HG03280 (cell line): ENCODE data around the gene FGD2.
A peak's percentile ranks its signal among the peaks of the same experiment; 100 is the strongest.

Experiments used
- ATAC-seq: cut with Tn5 transposase; IDR thresholded peaks from one replicate; pipeline ENCODE4 v1.9.1; 2021; ENCODE audit warnings: mild to moderate bottlenecking, moderate library complexity; ENCODE audit not compliant: unreplicated experiment

The FGD2 gene

GRCh38 chr6:36970892-36971842, 34.3 kb upstream of the FGD2 start:
- ATAC-seq, result no peak

DNA sequence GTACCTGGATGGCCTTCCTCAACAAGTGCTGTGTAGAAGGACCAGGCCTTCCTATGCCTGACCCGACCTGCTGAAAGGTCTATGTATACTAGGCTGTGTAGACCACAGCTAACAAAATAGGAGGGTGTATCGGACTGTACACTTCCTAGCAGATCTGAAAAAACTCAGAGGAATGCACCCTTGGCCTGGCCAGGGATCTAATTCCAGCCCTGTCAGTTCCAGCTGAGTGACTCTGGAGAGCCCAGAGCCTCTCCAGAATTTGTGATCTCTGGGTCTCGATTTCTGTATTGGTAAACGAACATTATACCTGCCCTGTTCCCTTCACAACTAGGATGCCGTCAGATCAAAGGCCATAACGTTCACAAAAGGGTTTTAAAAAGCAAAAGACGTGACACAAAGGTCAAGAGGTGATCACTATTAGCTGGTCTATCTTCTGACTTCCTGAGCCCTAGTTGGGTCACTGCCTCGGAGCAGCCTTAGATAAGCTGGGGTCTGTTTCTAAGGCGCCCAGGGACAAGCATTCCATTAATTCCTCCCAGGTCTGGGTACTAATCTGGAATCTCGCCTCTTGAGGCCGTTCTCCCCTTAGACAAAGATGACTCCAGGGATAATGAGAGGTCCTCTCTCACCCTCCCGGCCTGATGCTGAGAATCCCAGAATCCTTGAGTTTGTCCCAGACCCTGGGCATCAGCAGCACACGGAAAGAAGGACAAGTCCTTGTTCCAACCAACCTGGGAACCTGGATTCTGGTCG, 33.4 kb upstream of the FGD2 start:
- no peak for ATAC-seq

GRCh38 chr6:36973190-36973589, 32.3 kb upstream of the FGD2 start:
- no peak for ATAC-seq

DNA sequence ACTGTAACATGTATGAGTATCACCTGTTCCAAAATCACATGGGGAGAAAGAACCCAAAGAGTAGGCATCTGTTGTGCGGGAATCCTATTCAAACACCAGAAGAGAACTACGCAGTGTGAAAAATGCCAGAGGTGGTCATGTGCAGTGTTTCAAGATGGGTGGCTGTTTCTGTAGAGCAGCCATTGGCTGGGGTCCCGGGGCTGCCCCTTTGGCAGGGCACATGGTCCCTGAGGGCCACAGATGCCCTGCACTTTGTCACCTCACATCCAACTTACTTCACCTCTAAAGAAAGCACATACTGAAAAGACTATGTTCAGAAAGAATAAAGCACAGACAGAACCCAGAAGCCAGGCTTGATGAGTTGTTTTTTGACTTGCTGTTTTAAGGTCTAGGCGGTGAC, 31.8 kb upstream of the FGD2 start:
- ATAC-seq, result no peak

GRCh38 chr6:36975231-36976006, 30.0 kb upstream of the FGD2 start:
- ATAC-seq, result no peak

DNA sequence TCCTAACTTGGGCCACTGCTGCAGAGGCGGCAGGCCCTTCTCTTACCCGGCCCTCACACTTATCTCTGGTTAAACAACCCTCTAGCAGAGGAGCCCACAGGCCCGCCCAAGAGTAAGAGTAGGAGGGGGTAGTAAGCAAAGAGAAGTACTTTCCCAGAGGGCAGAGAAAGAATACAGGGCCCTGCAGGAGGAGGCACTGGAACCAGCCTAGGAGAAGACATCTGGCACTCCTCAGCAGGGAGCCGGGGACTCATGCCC, 29.5 kb upstream of the FGD2 start:
- ATAC-seq, result no peak

- ATAC-seq, result no peak
These were observed 28.9 kb upstream of the FGD2 start for GRCh38 chr6:36976509-36976908.

- no peak for ATAC-seq
These were observed 28.5 kb upstream of the FGD2 start for GRCh38 chr6:36976931-36977330.

- no peak for ATAC-seq
These were observed 27.9 kb upstream of the FGD2 start for GRCh38 chr6:36977470-36977941.

- ATAC-seq, result no peak
These were observed 26.8 kb upstream of the FGD2 start for GRCh38 chr6:36978421-36979346.

- no peak for ATAC-seq
These were observed 26.1 kb upstream of the FGD2 start for GRCh38 chr6:36979347-36979742.

GRCh38 chr6:36980129-36980528, 25.3 kb upstream of the FGD2 start:
- ATAC-seq, result no peak

- no peak for ATAC-seq
These were observed 24.4 kb upstream of the FGD2 start for GRCh38 chr6:36980876-36981619.

GRCh38 chr6:36983538-36983937, 21.9 kb upstream of the FGD2 start:
- ATAC-seq, result no peak

DNA sequence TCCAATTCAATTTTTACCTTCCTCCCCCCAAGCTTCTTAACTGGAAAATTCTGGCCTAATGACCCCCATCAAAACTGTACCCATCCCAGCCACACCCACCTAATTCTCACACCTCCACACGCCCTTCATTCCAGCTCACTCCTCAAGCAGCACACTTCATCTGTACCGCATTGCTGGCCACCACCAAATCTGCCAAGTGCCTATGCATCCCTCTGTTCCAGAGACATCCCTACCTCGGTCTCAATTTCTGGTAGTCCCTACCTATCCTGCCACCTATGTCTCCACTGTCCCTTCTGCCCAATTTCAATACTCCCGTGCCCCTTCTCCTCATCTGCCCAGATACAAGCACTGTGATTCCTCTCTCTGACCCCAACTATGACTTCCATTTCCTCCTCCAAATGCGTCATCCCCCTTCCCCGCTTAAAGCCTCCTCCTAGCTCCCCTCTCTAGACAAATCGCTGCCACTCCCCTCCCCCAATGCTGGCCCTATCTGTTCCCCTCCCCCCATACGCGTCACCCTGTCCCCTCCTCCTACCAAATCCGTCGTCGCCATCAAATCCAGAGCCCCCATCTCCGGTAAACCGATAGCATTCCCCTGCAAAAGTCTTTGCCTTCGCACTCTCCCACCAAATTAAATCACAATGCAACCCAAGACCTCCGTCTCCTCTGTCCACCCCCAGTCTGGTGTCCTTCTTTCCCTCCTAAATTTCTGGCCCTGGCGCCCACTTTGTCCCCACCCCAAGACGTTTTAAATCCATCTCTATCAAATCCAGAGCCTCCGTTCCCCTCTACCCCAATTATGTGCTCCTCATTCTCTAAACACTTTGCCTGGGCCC, 20.7 kb upstream of the FGD2 start:
- ATAC-seq, result no peak

DNA sequence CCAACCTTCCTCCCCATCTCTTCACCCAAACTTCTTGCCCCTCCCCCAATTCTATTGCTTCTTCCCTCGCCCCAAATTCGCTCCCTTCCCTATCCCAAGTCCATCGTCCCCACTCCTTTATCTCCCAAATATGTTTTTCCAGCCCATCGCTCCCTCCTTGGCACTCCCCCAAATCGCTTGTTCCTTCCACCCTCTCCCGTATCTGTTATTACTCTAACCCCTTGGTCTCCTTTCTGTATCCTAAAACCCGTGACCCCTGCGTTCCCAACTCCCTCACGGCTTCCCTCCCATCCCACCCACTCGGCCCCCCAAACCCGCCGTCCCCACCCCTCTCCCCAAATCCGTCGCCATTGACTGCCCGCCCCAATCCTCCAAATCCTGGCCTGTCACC, 20.0 kb upstream of the FGD2 start:
- ATAC-seq, result no peak

DNA sequence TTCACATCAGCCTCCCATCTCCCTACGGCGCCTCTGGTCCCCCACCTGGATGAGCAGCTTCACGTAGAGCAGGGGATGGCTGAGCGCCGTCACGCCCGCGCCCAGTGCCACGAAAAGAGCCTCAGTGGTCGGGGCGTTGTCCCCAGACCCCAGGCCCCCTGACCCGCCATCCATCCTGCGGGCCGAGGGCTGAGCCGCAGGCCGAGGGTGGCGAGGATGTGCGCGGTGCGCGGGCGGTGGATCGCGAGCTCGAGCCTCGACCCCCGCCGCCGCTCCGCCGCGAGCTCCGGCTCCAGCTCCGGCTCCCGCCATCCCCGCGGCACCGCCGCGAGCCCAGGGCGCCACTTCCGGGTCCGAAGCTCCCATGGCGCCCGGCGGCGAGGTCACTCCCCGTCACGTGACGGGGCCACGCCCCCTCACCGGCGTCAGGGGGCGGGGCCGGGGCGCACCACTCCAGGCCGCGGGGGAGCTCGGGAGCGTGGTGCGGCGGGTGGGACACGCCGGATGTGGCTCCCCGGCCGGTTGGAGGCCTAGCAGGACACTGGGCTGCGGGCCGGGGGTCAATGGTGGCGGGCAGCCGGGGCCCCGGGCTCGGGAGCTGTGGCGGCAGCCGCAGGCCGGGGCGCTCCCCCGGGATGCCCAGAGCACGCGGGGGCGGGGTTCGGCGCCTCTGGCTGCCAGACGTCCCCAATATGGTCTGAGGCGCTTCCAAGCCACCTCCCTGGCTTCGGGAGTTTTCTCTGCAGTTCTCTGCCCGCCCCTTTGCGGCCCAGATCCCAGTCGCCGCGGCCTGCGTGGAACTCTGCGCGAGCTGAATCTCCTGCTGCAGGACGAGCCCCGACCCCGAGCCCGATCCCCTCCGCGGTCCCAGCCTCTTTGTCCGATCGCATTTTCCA, 19.4 kb upstream of the FGD2 start, which contains the start of gene MTCH1:
TSS of gene MTCH1 (minus strand) at position 389 of the 896 bp plus-strand sequence. CDS start at position 366, 23 bp downstream.
- peak; percentile 92 for ATAC-seq

DNA sequence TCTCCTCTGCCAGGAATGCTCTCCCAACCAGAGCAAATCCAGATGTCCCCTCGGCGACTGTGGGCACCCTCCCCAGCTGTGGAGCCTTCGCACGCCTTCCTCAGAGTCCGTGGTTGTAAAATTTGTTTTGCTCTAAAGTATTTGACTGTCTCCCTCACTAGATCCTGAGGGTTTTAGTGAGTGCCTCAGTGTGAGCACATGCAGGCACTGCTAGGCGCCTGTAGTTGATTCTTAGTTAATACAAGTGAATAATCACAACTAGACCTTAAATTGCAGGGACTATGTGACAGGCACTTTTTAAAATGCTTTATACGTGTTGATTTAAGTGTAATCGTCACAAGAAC, 18.8 kb upstream of the FGD2 start:
- ATAC-seq, result no peak
